Left colon (tissue), 2 donors: ENCODE data around the gene SNN. TPM values are rescaled to one million over a fixed set of nuclear protein-coding genes. Genes with fewer than 3 reads are reported as not detected.

ENCODE experiments used
- ATAC-seq: fragments of 200-7000 bp; cut with Tn5 transposase; one replicate; pipeline ENCODE4 v1.9.1; 2020; ENCODE audit warnings: mild to moderate bottlenecking, moderate library complexity
- DNase-seq, 2 donors: peaks; one replicate each; pipeline ENCODE4 v3.0.0-alpha.2; 2020
- intact Hi-C, 2 donors: fragments of 100-400 bp; cut with DNase I in 1 of 2; cut with micrococcal nuclease in 1 of 2; formaldehyde crosslinking; loops; one replicate each; pipeline versions ENCODE4 v1.11.2 to v1.14.0; 2022; cut with DNase I, micrococcal nuclease
- total RNA-seq, 2 donors: library from RNA; stranded (reverse); fragmentation: NEBNext Ultra II Directional; extraction: Animal tissue kit (Norgen Biotek cat#: 25700); gene quantifications; one replicate each; pipeline ENCODE4 v1.2.1, GENCODE V29; 2021
- donor health status: DM: no; HTN: no; CAD: no.
- donor health status: DM: yes; HTN: yes; CAD: no.

Gene SNN
- total RNA-seq, 2 donors from 2014 or later = 2.4 to 7.6 TPM

GRCh38 chr16:11687601-11688519 lies 19.6 kb downstream of the SNN start:
- DNase-seq (no peak), ATAC-seq (no peak)
- intact Hi-C loops = no loop called here

GRCh38 chr16:11688520-11688886 lies 20.2 kb downstream of the SNN start:
- intact Hi-C loops = no loop called here
- ATAC-seq (no peak), DNase-seq (no peak)

- ATAC-seq = no peak
- DNase-seq = no peak
- intact Hi-C loops = no loop called here
Measured at GRCh38 chr16:11689031-11689840, 21.0 kb downstream of the SNN start.

GRCh38 chr16:11691235-11691634 lies 23.0 kb downstream of the SNN start:
- ATAC-seq (no peak), DNase-seq (no peak)
- intact Hi-C loops = no loop called here

GRCh38 chr16:11691771-11692170 lies 23.5 kb downstream of the SNN start:
- ATAC-seq (no peak), DNase-seq (no peak)
- intact Hi-C loops = no loop called here

- intact Hi-C loops = no loop called here
- ATAC-seq (no peak), DNase-seq (no peak)
Measured at GRCh38 chr16:11692171-11692570, 23.9 kb downstream of the SNN start.

GRCh38 chr16:11692651-11693050 lies 24.4 kb downstream of the SNN start:
- DNase-seq (no peak), ATAC-seq (no peak)
- intact Hi-C loops = no loop called here

- no peak for DNase-seq
- intact Hi-C loops = no loop called here
- ATAC-seq = no peak
Measured at GRCh38 chr16:11696266-11697012, 28.2 kb downstream of the SNN start.

- DNase-seq = no peak
- intact Hi-C loops = no loop called here
Measured at GRCh38 chr16:11697319-11697718, 29.1 kb downstream of the SNN start.

GRCh38 chr16:11698271-11698689 lies 30.0 kb downstream of the SNN start:
- no peak for DNase-seq
- peak; percentile 54 for ATAC-seq
- intact Hi-C loops = no loop called here

More at GRCh38 chr16:11697319-11697718, 29.1 kb downstream of the SNN start:
- ATAC-seq = no peak

GRCh38 chr16:11699234-11699894 lies 31.1 kb downstream of the SNN start:
- no peak for ATAC-seq

GRCh38 chr16:11700264-11701029 lies 32.2 kb downstream of the SNN start:
- intact Hi-C loops = no loop called here
- ATAC-seq (no peak), DNase-seq (no peak)

More at GRCh38 chr16:11699234-11699894, 31.1 kb downstream of the SNN start:
- intact Hi-C loops = no loop called here
- DNase-seq = no peak

- no peak for ATAC-seq
- intact Hi-C loops = no loop called here
- no peak for DNase-seq
Measured at GRCh38 chr16:11705311-11706025, 37.2 kb downstream of the SNN start.

GRCh38 chr16:11706180-11706742 lies 38.0 kb downstream of the SNN start:
- DNase-seq (no peak), ATAC-seq (peak; percentile 22)
- intact Hi-C loops = no loop called here

GRCh38 chr16:11707679-11708197 lies 39.5 kb downstream of the SNN start:
- DNase-seq (no peak), ATAC-seq (no peak)
- intact Hi-C loops = no loop called here

- intact Hi-C loops = no loop called here
- no peak for ATAC-seq
- no peak for DNase-seq
Measured at GRCh38 chr16:11708421-11708820, 40.2 kb downstream of the SNN start.

GRCh38 chr16:11711662-11712061 lies 43.4 kb downstream of the SNN start:
- DNase-seq (no peak), ATAC-seq (no peak)
- intact Hi-C loops = loop anchor here in 1 of 2 donors (5.0 kb wide), 1 partner anchor 314 kb away; no protein-coding TSS in a partner anchor
